Neural crest cell (in vitro differentiated cells): ENCODE data around the gene BTBD9. TPM values are rescaled to one million over a fixed set of nuclear protein-coding genes. Genes with fewer than 3 reads are reported as not detected.

Experiments
- DNase-seq: peaks from one replicate; pipeline ENCODE4 v3.0.0; 2021; ENCODE audit warnings: low read depth, mixed read lengths, low spot score
- H3K27ac Mint-ChIP-seq: one replicate; pipeline ENCODE4 v1.8.0; 2021; ENCODE audit warnings: mild to moderate bottlenecking, mixed read lengths; ENCODE audit not compliant: unreplicated experiment
- H3K27me3 Mint-ChIP-seq: 2 replicates; pipeline ENCODE4 v1.8.0; 2021; ENCODE audit warnings: low read depth, mild to moderate bottlenecking, mixed read lengths
- H3K36me3 Mint-ChIP-seq: 2 replicates; pipeline ENCODE4 v1.8.0; 2021; ENCODE audit warnings: low read depth, mild to moderate bottlenecking, mixed read lengths
- H3K4me1 Mint-ChIP-seq: 2 replicates; pipeline ENCODE4 v1.8.0; 2021; ENCODE audit warnings: mixed read lengths
- H3K4me3 Mint-ChIP-seq: one replicate; pipeline ENCODE4 v1.8.0; 2021; ENCODE audit warnings: mild to moderate bottlenecking, mixed read lengths
- H3K9me3 Mint-ChIP-seq: 2 replicates; pipeline ENCODE4 v1.8.0; 2021; ENCODE audit warnings: mixed read lengths
- CTCF ChIP-seq: fragments of 200-600 bp; sonication (generic); conservative IDR thresholded peaks from 2 replicates; pipeline ENCODE4 v1.5.0; 2021; ENCODE audit warnings: antibody characterized with exemption, mild to moderate bottlenecking
- total RNA-seq: library from RNA; stranded (reverse); gene quantifications from 2 replicates; pipeline ENCODE4 v1.2.1, GENCODE V29; 2021

BTBD9 gene
- total RNA-seq, 1 donor from 2014 or later: 18.0 TPM

- Mint-ChIP-seq H3K27me3 (no peaks in the 10 kb centered on the region), H3K4me3 (no peak overlapping the region), H3K4me1 (peaks cover 4% of the 10 kb centered on the region), H3K36me3 (no peaks in the 10 kb centered on the region), H3K27ac (no peak overlapping the region), H3K9me3 (no peaks in the 10 kb centered on the region)
- TF ChIP-seq CTCF: no peak
- DNase-seq: no peak
Measured at GRCh38 chr6:38396209-38396608, 243.5 kb downstream of the BTBD9 start.

- no peak overlapping the region for H3K27ac Mint-ChIP-seq
- H3K4me1 Mint-ChIP-seq: peaks cover 4% of the 10 kb centered on the region
- H3K9me3 Mint-ChIP-seq: no peaks in the 10 kb centered on the region
- H3K4me3 Mint-ChIP-seq: no peak overlapping the region
- H3K36me3 Mint-ChIP-seq: no peaks in the 10 kb centered on the region
- H3K27me3 Mint-ChIP-seq: no peaks in the 10 kb centered on the region
- no peak for TF ChIP-seq CTCF
- no peak for DNase-seq
Measured at GRCh38 chr6:38393986-38394385, 245.7 kb downstream of the BTBD9 start.

GRCh38 chr6:38391626-38392579, 247.8 kb downstream of the BTBD9 start:
- Mint-ChIP-seq H3K27ac (no peak overlapping the region), H3K4me3 (no peak overlapping the region), H3K9me3 (no peaks in the 10 kb centered on the region), H3K4me1 (no peaks in the 10 kb centered on the region), H3K36me3 (no peaks in the 10 kb centered on the region), H3K27me3 (no peaks in the 10 kb centered on the region)
- no peak for TF ChIP-seq CTCF
- DNase-seq: no peak

- Mint-ChIP-seq H3K4me1 (no peaks in the 10 kb centered on the region), H3K9me3 (no peaks in the 10 kb centered on the region), H3K36me3 (no peaks in the 10 kb centered on the region), H3K4me3 (no peak overlapping the region), H3K27ac (no peak overlapping the region), H3K27me3 (no peaks in the 10 kb centered on the region)
- no peak for TF ChIP-seq CTCF
- no peak for DNase-seq
Measured at GRCh38 chr6:38391206-38391605, 248.5 kb downstream of the BTBD9 start.

- no peak overlapping the region for H3K27ac Mint-ChIP-seq
- H3K36me3 Mint-ChIP-seq: no peaks in the 10 kb centered on the region
- no peak for DNase-seq
- no peaks in the 10 kb centered on the region for H3K4me1 Mint-ChIP-seq
- H3K9me3 Mint-ChIP-seq: no peaks in the 10 kb centered on the region
- no peak overlapping the region for H3K4me3 Mint-ChIP-seq
- TF ChIP-seq CTCF: no peak
- no peaks in the 10 kb centered on the region for H3K27me3 Mint-ChIP-seq
Measured at GRCh38 chr6:38389875-38390274, 249.9 kb downstream of the BTBD9 start.
